Breast epithelium (tissue), 3 donors: Measurements from ENCODE around the gene TALDO1.

Experiments
- CTCF ChIP-seq, 3 donors: fragments of 450-650 bp; IDR thresholded peaks; one replicate each; pipeline ENCODE4 v1.5.1; 2016 to 2017; ENCODE audit warnings: antibody characterized with exemption in 3 of 3, mild to moderate bottlenecking in 3 of 3, moderate library complexity in 3 of 3
- POLR2A ChIP-seq: fragments of 450-650 bp; IDR thresholded peaks from one replicate; pipeline ENCODE4 v1.6.1; 2016; ENCODE audit warnings: antibody characterized with exemption, mild to moderate bottlenecking, moderate library complexity
- POLR2AphosphoS5 ChIP-seq, 3 donors: sonication (generic); formaldehyde crosslinking; IDR thresholded peaks; one replicate each; pipeline ENCODE4 v1.6.1; 2017; ENCODE audit warnings: antibody characterized with exemption in 3 of 3

DNA sequence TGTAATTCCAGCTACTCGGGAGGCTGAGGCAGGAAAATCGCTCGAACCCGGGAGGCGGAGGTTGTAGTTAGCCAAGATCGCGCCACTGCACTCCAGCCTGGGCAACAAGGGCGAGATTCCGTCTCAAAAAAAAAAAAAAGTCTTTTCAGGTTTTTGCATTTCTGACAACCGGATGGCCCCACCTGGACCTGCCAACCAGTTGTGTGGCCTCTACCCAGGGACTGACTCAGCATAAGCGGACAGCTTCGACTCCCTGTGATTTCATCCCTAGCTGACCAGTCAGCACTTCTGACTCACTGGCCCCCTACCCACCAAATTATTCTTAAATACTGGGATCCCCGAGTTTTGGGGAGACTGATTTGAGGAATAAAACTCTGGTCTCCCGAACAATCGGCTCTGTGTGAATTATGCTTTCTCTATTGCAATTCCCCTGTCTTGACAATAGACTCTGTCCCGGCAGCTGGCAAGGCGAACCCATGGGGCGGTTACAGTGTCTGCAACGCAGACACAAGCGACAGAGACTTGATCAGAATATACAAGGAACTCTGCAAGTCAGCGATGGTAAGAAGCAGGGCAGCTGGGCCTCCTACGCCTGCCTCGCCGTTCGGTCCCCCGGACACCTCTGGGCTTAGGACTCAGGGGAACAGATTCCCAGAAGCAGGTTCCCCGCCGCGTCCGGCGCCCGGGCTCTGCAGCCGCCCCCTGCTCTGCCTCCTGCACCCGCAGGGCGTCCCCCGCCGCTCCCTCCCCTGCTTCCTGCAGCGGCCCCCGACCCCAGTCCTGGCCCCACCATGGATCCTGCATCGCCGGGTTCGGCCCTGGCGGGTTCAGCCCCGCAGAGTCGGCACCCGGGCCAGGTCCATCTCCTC is 741 bp upstream of the TALDO1 start:
- TF ChIP-seq POLR2AphosphoS5 (IDR thresholded peaks at IDR 0.05) (no peak), POLR2A (no peak), CTCF (IDR thresholded peaks at IDR 0.05) (no peak)
